Stimulated activated CD8-positive, alpha-beta memory T cell treated with anti-CD3 and anti-CD28 coated beads, Interleukin-12 subunit alpha, Interleukin-12 subunit beta, amount 100 ng/mL, for 24 hours (primary cell): ENCODE results near the gene LPAR3.

Experiments used
- DNase-seq: peaks from one replicate; pipeline ENCODE4 v3.0.0-alpha.2; 2020; ENCODE audit errors: extremely low read depth

Gene LPAR3

GRCh38 chr1:84827555-84827954 lies 65.5 kb downstream of the LPAR3 start:
- no peak for DNase-seq

GRCh38 chr1:84825161-84825560 lies 67.8 kb downstream of the LPAR3 start:
- DNase-seq: no peak

GRCh38 chr1:84823991-84824390 lies 69.0 kb downstream of the LPAR3 start:
- DNase-seq: no peak

- no peak for DNase-seq
These were observed 69.5 kb downstream of the LPAR3 start for GRCh38 chr1:84823511-84823910.

DNA sequence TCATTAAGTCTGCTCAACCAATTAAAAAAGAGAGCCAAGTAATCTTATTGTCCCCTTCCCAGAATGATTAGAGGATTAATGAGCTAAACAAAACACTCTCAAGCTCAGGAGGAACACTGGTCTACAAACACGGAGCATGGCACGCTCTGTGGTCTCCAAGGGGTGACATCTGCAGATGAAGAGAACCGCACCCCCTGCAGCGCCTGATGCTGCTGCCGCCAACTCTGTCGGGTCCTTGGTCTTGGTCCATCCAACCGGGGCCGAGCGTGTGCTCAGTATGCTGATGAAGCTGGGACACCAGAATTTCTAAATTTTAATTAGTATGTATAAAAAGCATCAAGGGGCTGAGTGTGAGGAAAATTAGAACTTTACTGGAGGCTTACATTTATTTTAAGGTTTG lies 82.7 kb downstream of the LPAR3 start:
- DNase-seq: no peak

DNA sequence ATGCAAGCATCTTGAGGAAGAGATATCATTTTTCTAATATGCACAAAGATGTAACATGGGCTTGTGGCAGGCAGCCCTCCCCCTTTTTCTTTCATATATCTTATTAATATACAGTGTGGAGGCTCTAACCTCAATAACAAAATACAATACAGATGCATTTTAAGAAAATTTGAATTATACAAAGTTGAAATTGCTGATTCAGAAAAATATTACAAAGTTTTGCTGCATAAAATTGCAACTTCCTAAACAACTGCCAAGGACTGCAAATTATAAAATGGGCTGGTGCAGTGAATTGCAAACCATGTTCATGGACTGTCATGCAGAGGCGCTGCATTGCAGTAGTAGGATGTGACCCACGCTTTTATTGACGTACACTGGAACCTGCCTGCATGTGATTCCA lies 84.0 kb downstream of the LPAR3 start:
- DNase-seq: no peak

- DNase-seq: no peak
These were observed 89.4 kb downstream of the LPAR3 start for GRCh38 chr1:84803604-84804003.

DNA sequence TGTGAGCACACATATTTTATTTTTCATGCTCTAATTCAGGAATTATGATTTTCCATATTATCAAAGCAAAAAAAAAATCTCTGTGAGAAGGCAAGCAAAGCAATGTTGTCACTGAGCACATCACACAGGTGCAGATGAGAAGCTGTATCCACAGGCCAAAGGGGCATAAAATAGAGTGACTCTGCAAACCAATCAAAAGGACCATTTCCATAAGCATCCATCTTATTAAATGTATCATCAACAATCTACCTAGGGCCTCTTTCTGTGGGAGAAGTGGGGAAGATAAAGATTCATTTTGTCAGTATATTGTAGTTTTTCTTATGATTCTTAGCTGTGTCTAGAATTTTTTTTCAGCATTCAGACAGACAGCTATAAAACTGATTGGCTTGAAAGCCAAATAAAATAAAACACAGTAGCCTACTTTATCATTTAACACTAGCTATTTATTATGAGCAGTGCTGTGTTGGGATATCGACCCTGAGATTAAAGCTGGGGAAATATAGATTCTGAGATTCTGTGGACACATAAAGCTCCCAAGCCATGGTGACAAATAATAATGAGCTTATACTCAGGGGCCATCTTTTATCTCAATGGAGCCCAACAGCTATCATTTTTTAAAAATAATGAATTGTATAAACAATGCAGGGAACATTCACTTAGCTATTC lies 90.3 kb downstream of the LPAR3 start:
- no peak for DNase-seq

- no peak for DNase-seq
These were observed 92.6 kb downstream of the LPAR3 start for GRCh38 chr1:84800090-84801073.

- DNase-seq: no peak
These were observed 95.4 kb downstream of the LPAR3 start for GRCh38 chr1:84797603-84798002.

DNA sequence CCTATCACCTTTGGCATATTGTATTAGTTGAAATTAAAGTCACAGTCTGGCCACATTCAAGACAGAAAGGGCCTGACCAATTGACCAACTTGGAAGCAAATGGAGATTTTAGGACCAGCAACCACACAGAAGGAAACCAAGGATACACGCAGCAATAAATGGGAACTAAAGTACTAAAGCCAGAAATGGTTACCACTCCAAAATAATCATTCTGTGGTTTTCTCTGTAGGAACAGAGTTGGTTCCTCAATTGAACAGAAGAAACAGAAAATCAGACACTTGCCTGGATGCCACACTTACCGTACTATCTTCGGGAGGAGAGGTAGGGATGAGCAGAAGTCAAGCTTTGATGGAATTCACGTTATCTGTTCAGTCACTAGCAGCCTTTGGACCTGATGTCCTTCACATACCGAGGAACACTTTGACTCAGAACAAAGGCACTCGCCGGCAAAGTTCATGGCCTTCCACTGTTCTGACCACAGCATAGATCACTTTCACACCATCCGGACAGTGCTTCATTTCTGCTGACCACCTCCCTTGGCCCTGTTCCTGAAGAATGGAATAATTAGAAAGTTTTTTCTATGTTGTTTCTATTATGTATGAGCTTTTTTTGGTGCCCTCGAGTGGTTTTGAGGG lies 96.9 kb downstream of the LPAR3 start:
- no peak for DNase-seq

- DNase-seq: no peak
These were observed 97.8 kb downstream of the LPAR3 start for GRCh38 chr1:84795213-84795612.

- no peak for DNase-seq
These were observed 100.6 kb downstream of the LPAR3 start for GRCh38 chr1:84792421-84792820.

- no peak for DNase-seq
These were observed 104.0 kb downstream of the LPAR3 start for GRCh38 chr1:84789014-84789413.

DNA sequence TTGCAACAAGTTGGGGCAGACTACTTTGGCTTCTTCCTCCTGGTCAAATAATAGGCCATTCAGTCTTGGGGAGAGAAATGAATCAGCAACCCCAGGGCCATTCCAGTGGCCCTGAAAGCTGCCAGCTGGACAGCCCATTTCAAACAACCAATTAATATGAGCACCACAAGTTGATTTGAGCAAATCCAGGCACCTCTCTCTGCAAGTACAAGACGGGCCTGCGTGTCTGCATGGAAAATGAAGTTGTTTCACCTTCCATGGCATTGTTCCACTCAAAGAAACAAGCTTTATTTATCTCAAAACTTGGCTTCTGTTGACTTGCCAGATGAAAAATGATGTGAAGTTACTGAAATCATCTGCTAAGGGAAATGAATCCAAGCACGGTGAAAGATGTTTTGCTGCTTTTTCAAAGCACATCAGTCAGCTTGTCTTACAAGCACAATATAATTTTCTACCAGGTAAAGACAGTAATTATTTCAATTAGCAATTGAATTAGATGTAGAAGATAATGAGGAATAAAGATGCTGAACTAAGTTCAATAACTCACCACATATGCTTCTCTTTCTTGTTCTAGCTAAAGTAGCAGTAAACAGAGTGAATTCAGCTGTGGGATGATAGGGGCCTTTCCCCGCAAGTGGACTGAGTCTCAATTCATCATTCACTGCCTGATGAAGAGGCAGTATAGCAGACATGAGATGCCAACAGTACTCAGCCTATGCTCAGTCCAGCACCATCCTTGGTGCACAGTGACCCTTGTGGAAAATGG lies 107.6 kb downstream of the LPAR3 start:
- no peak for DNase-seq

DNA sequence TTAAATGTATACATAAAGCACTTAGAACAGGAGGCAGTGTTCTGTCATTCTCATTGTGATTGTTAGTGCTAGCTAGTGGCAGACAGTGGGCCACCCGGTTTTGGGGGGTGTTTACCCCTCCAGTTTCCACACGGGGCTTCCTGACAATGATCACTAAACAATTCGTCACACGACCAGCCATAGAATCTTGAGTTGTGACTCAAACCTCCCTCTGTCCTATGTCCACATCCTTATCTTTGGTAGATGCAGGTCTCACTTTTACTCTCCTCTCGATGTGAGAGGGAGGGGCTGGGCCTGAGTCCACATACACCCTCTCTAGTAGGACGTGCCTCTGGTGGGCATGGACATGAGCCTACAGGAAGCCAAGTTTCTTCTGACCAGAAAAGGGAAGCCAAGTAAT lies 110.1 kb downstream of the LPAR3 start:
- DNase-seq: no peak

DNA sequence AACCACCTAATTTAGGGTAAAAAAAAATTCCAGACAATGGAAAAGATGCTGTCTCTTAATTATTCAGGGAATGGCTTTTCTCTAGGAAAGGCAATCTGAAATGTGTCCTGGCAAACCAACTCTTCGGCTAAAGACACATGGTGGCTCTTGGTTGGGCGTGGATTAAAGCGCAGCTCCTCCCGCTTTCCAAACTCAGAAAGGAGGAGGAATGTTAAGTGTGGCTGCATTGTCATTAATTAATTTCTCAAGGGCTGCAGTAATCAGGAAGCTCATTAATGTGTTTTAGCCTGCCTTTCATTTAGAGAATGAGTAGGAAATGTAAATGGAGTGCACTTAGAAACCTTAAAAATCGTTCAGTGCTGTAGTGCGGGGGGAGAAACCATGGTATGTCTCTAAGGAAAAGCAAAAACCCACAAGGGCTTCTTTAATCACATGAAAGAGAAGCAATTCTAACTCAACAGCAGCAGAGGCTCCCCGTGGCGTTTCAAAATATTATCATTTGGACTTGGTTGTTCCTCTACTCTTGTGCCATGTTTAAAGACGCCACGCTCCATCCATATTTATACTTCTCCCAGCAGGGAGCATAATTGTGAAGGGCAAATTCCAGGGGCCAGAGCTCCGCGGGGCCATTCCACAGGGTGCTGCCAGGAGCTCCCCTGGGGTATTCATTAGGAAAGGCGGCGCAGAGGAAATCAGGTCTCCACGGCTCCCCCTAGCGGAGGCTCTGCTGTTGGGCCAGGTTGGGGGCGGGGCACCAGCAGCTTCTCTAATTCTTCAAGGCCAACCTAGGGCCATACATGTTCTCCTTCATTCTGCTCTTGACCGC lies 110.8 kb downstream of the LPAR3 start:
- DNase-seq: peak; percentile 52

DNA sequence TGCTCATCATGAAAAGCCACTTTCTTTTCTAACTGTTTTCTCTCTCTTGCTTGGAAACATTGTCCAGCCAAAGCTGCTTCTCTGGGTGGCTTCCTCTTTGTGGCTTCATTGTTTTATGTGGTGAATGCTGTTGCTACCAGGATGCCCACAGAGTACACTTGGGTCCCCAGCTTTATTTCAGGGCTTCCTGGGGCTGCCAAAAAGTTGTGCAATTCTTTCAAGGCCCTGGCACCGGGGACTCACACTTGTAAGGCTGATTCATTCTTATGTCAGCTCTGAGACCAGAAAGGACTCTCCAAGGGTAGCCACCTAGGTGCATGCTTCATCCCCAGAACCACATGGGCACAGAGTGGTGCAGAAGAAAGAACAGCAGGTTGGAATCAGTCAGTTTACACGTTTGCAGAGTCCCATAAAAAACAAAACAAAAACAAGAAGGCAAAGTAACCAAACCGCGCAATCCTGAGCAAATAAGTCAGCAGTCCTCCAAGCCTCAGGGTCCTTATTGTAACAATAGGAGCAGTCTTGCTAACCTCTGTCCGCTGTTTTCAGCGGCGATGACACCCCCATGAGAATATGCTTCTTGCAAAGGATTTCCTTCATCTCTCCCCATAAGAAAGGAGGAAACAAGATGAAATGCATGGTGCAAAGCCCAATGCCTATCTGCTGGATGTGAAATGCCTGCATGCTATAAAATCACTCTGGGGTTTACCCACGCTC lies 112.8 kb downstream of the LPAR3 start:
- DNase-seq: no peak

DNA sequence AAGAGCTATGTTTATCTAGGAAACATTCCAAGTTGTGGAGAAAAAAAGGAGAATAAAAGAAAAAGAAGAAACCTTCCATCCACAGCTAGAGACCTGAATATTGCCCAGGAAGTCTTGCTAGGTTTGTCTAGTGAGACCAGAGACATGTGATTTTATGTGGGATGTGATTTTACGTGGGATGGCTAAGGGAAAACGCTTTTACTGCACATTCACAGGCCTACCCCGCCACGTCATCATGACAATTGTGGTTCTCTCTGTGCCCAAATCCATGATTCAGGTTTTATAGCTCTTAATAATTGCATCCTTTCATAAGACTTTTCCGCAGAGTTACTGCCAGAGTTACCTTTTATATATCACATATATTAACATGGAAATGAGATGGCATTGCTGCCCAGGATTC lies 116.4 kb downstream of the LPAR3 start:
- DNase-seq: no peak

GRCh38 chr1:84775535-84775920 lies 117.5 kb downstream of the LPAR3 start:
- DNase-seq: no peak
